Calu3 (cell line): ENCODE results near the gene MAGIX. TPM values are rescaled to one million over a fixed set of nuclear protein-coding genes. Genes with fewer than 3 reads are reported as not detected.

Experiments used
- BruUV-seq: library from RNA; stranded (reverse); fragments of 400-500 nt; replicated peaks from 2 replicates; lab custom pipeline; 2021; lab: Mats Ljungman, UMichigan
- CTCF ChIA-PET: fragments of 300-600 bp; sonication (Branson Sonifier 250); formaldehyde crosslinking; loops from one replicate; lab custom pipeline; 2022; ENCODE audit warnings: antibody characterized with exemption; lab: Charles Lee
- DNase-seq: peaks from one replicate; pipeline ENCODE4 v3.0.0; 2022
- H3K27ac Mint-ChIP-seq: one replicate; pipeline ENCODE4 v1.8.0; 2022; ENCODE audit warnings: mixed read lengths; ENCODE audit not compliant: unreplicated experiment
- H3K27me3 Mint-ChIP-seq: one replicate; pipeline ENCODE4 v1.8.0; 2022; ENCODE audit warnings: mixed read lengths; ENCODE audit not compliant: unreplicated experiment
- H3K36me3 Mint-ChIP-seq: one replicate; pipeline ENCODE4 v1.8.0; 2022; ENCODE audit warnings: mild to moderate bottlenecking, moderate library complexity, mixed read lengths; ENCODE audit not compliant: insufficient read depth, unreplicated experiment
- H3K4me1 Mint-ChIP-seq: one replicate; pipeline ENCODE4 v1.8.0; 2022; ENCODE audit warnings: mild to moderate bottlenecking, low read depth, mixed read lengths; ENCODE audit not compliant: unreplicated experiment
- H3K4me3 Mint-ChIP-seq: one replicate; pipeline ENCODE4 v1.8.0; 2022; ENCODE audit warnings: mild to moderate bottlenecking, low read depth, moderate library complexity, mixed read lengths; ENCODE audit not compliant: unreplicated experiment
- H3K9me3 Mint-ChIP-seq: one replicate; pipeline ENCODE4 v1.8.0; 2022; ENCODE audit warnings: low read depth, mixed read lengths; ENCODE audit not compliant: unreplicated experiment
- intact Hi-C: fragments of 100-400 bp; cut with micrococcal nuclease; formaldehyde crosslinking; loops from one replicate; pipeline ENCODE4 v1.10.0; 2022; ENCODE audit not compliant: unreplicated experiment
- total RNA-seq: library from RNA; stranded (reverse); gene quantifications from 2 replicates; pipeline ENCODE4 v1.2.3, GENCODE V29; 2022
- TF ChIP-seq, protein P1 (sequence below): fragments of 200-600 bp; IDR thresholded peaks from one replicate; pipeline ENCODE4 v1.8.0; 2022; ENCODE audit warnings: antibody characterized with exemption; ENCODE audit not compliant: unreplicated experiment

MAGIX gene
- total RNA-seq, 1 experiment from 2014 or later: 13.9 TPM

DNA sequence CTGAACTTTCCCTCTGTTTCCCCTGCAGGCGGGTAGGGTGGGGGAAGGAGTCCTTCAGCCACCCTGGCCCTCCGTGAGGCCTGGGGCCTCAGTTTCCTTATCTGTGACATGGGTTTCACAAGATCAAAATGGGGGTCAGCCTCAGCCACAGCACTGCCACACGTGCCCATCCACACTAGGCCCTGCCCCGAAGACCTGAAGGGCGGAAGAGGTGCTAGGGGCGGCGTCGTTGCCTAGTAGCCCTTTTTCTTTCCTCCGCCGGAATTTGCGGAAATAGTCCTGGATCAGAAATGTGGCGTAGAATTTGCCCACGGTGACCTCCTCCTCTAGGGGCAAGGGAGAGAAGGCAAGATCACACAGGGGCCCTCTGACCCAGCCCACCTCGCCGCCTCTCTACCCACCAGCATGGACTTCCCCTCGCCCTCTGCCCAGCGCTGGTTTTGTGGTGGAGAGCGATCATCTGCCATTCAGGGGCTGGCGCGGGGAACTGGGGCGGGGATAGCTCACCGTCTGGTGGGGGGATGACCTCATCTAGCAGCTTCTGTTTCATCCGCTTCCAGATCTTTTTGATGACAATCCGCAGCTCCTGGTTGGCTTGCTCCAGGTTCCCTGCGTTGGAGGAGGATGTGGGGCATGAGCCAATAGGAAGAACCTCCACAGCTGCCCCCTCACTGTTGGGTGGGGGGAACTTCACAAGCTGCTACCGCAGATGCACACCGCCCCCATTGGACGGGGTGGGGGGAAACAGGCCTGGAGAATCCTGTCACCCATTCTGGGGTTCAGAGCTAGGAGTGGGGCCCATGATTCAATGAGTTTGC lies 47.1 kb downstream of the MAGIX start:
- Mint-ChIP-seq H3K4me1 (no peaks in the 10 kb centered on the region), H3K27me3 (peaks cover 31% of the 10 kb centered on the region), H3K27ac (no peak overlapping the region), H3K9me3 (no peaks in the 10 kb centered on the region), H3K4me3 (no peak overlapping the region), H3K36me3 (no peaks in the 10 kb centered on the region)
- TF ChIP-seq, protein P1, sequence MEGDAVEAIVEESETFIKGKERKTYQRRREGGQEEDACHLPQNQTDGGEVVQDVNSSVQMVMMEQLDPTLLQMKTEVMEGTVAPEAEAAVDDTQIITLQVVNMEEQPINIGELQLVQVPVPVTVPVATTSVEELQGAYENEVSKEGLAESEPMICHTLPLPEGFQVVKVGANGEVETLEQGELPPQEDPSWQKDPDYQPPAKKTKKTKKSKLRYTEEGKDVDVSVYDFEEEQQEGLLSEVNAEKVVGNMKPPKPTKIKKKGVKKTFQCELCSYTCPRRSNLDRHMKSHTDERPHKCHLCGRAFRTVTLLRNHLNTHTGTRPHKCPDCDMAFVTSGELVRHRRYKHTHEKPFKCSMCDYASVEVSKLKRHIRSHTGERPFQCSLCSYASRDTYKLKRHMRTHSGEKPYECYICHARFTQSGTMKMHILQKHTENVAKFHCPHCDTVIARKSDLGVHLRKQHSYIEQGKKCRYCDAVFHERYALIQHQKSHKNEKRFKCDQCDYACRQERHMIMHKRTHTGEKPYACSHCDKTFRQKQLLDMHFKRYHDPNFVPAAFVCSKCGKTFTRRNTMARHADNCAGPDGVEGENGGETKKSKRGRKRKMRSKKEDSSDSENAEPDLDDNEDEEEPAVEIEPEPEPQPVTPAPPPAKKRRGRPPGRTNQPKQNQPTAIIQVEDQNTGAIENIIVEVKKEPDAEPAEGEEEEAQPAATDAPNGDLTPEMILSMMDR: no peak
- CTCF ChIA-PET: no interaction called here
- BruUV-seq: no TSS peak
- intact Hi-C loops: no loop called here
- no peak for DNase-seq

DNA sequence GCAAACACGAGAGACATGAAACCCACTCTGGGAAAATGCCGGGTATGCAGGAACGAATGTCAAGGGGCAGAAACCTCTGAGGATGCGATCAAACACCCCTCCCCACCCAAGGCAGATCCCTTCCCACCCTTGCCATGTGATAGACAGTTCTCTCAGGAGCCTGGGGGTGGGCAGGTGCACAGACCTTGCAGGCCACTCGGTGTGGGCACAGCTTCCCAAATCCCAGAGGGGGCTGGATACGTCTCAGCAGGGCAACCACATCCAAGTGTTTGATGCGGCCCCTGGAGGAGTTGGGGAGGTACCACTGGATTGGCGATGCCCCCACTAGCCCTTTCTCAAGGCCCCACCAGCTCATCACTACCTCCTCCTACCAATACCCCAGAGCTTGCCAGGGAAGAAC lies 47.8 kb downstream of the MAGIX start:
- CTCF ChIA-PET: no interaction called here
- TF ChIP-seq, protein P1: no peak
- Mint-ChIP-seq H3K36me3 (no peaks in the 10 kb centered on the region), H3K27ac (no peak overlapping the region), H3K4me1 (no peaks in the 10 kb centered on the region), H3K9me3 (no peaks in the 10 kb centered on the region), H3K27me3 (peaks cover 38% of the 10 kb centered on the region), H3K4me3 (no peak overlapping the region)
- no TSS peak for BruUV-seq
- intact Hi-C loops: no loop called here
- no peak for DNase-seq

DNA sequence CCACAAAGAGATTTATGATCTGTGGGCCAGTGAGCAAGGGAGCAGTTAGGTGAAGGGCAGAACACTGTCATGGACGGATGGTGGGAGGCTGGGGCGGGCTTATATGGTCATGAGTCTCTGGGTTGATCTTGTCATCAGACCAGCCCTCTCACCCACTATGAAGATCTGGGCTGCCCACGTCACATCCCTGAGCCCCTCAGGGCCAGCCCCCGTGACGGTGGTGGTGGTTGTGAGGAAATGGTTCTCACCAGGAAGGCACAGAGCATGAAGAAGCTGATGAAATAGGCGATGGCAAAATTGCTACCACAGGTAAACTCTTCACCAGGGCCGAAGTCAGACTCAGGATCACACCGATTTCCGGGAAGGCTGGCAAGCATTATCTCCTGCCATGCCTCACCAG lies 48.5 kb downstream of the MAGIX start:
- H3K4me1 Mint-ChIP-seq: no peaks in the 10 kb centered on the region
- CTCF ChIA-PET: no interaction called here
- H3K9me3 Mint-ChIP-seq: no peaks in the 10 kb centered on the region
- peaks cover 44% of the 10 kb centered on the region for H3K27me3 Mint-ChIP-seq
- TF ChIP-seq, protein P1: no peak
- intact Hi-C loops: no loop called here
- no peak overlapping the region for H3K4me3 Mint-ChIP-seq
- BruUV-seq: no TSS peak
- no peak overlapping the region for H3K27ac Mint-ChIP-seq
- no peaks in the 10 kb centered on the region for H3K36me3 Mint-ChIP-seq
- DNase-seq: no peak

DNA sequence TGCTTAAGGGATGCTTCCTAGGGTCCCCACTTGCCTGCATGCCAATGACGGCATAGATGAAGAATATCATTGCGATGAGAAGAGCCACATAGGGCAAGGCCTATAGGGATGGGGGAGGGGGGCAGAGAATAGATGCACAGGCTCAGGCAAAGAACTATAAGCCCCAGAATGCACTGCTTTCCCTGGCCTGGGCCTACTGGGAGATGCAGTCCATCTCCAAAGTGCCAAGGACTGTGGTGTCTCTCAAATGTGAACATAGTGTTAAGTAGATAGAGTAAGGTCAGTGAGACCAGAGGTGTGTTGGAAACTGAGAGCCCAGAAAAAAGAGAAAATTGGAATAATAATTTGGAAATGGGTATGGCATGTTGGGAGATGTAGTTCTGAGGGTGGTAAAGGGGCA lies 49.7 kb downstream of the MAGIX start:
- no peaks in the 10 kb centered on the region for H3K9me3 Mint-ChIP-seq

More for the DNA sequence above, 49.7 kb downstream of the MAGIX start:
- Mint-ChIP-seq H3K27me3 (peaks cover 53% of the 10 kb centered on the region), H3K4me3 (no peak overlapping the region), H3K36me3 (no peaks in the 10 kb centered on the region), H3K4me1 (no peaks in the 10 kb centered on the region), H3K27ac (no peak overlapping the region)
- no peak for DNase-seq
- CTCF ChIA-PET: no interaction called here
- intact Hi-C loops: no loop called here
- TF ChIP-seq, protein P1: no peak
- no TSS peak for BruUV-seq
